Bronchial epithelial cell (primary cell): ENCODE data around the gene TRAPPC6A. TPM values are rescaled to one million over a fixed set of nuclear protein-coding genes. Genes with fewer than 3 reads are reported as not detected.

Experiments
- DNase-seq: peaks from one replicate; pipeline ENCODE4 v3.0.0-alpha.2; 2010; ENCODE audit warnings: low read depth
- FAIRE-seq: peaks from 2 replicates; lab custom pipeline; 2011; peaks lifted over from hg19 to GRCh38; lab: Jason Lieb, UNC
- H3K27me3 ChIP-seq: 2 replicates; pipeline ENCODE4 v1.5.1; 2011; ENCODE audit warnings: low read length; ENCODE audit not compliant: control insufficient read depth, insufficient read depth
- H3K36me3 ChIP-seq: 2 replicates; pipeline ENCODE4 v1.5.1; 2011; ENCODE audit warnings: low read length; ENCODE audit not compliant: control insufficient read depth, insufficient read depth
- H3K4me3 ChIP-seq: 2 replicates; pipeline ENCODE4 v1.5.1; 2011; ENCODE audit warnings: mild to moderate bottlenecking, low read depth, low read length, control low read depth
- CTCF ChIP-seq: IDR thresholded peaks from 2 replicates; pipeline ENCODE4 v1.5.1; 2011; ENCODE audit warnings: mild to moderate bottlenecking, moderate library complexity, low read length, control low read depth, inconsistent platforms; ENCODE audit not compliant: insufficient read depth, severe bottlenecking
- total RNA-seq: library from RNA; depleted of rRNA; stranded (reverse); fragments of >200 nt; gene quantifications from 2 replicates; pipeline ENCODE4 v1.2.1, GENCODE V29; 2014

TRAPPC6A gene
- total RNA-seq, 1 donor from 2014 or later = 24.5 TPM

- FAIRE-seq = peak; percentile 50
- peak; percentile 82 for DNase-seq
- peaks cover 6% of the 10 kb centered on the region for H3K27me3 ChIP-seq
- H3K36me3 ChIP-seq = no peaks in the 10 kb centered on the region
- H3K4me3 ChIP-seq = no peak overlapping the region
- TF ChIP-seq CTCF = no peak
These were observed 26.7 kb downstream of the TRAPPC6A start for GRCh38 chr19:45151320-45151719.

GRCh38 chr19:45150751-45151281 is 27.2 kb downstream of the TRAPPC6A start:
- peaks cover 6% of the 10 kb centered on the region for H3K27me3 ChIP-seq

GRCh38 chr19:45150180-45150579 is 27.9 kb downstream of the TRAPPC6A start:
- Histone ChIP-seq H3K36me3 (no peaks in the 10 kb centered on the region), H3K4me3 (no peak overlapping the region), H3K27me3 (peaks cover 6% of the 10 kb centered on the region)
- no peak for FAIRE-seq
- DNase-seq = no peak
- TF ChIP-seq CTCF = no peak

More at GRCh38 chr19:45150751-45151281, 27.2 kb downstream of the TRAPPC6A start:
- no peak overlapping the region for H3K4me3 ChIP-seq
- no peak for FAIRE-seq
- DNase-seq = no peak
- no peak for TF ChIP-seq CTCF
- H3K36me3 ChIP-seq = no peaks in the 10 kb centered on the region

- FAIRE-seq (no peak), DNase-seq (no peak)
- Histone ChIP-seq H3K27me3 (peaks cover 6% of the 10 kb centered on the region), H3K36me3 (no peaks in the 10 kb centered on the region), H3K4me3 (no peak overlapping the region)
- no peak for TF ChIP-seq CTCF
These were observed 28.9 kb downstream of the TRAPPC6A start for GRCh38 chr19:45149129-45149528.

- TF ChIP-seq CTCF = no peak
- DNase-seq (no peak), FAIRE-seq (no peak)
- Histone ChIP-seq H3K27me3 (peaks cover 3% of the 10 kb centered on the region), H3K36me3 (peaks cover 1% of the 10 kb centered on the region), H3K4me3 (no peak overlapping the region)
These were observed 30.0 kb downstream of the TRAPPC6A start for GRCh38 chr19:45147835-45148676.
